MG63 (cell line): ENCODE data around the gene OSMR. TPM values are rescaled to one million over a fixed set of nuclear protein-coding genes. Genes with fewer than 3 reads are reported as not detected.

ENCODE experiments used
- DNase-seq: peaks from one replicate; pipeline ENCODE4 v3.0.0-alpha.2; 2020
- H3K27me3 ChIP-seq: fragments of 250-450 bp; sonication (Bioruptor Pico); 2 replicates; pipeline ENCODE4 v1.5.1; 2020; ENCODE audit warnings: mild to moderate bottlenecking, moderate library complexity
- H3K36me3 ChIP-seq: fragments of 250-450 bp; sonication (Bioruptor Pico); 2 replicates; pipeline ENCODE4 v1.5.1; 2020; ENCODE audit warnings: mild to moderate bottlenecking, moderate library complexity
- H3K4me3 ChIP-seq: fragments of 250-450 bp; sonication (Bioruptor Pico); 2 replicates; pipeline ENCODE4 v1.5.1; 2020; ENCODE audit warnings: mild to moderate bottlenecking, moderate library complexity
- H3K9me3 ChIP-seq: fragments of 250-450 bp; sonication (Bioruptor Pico); 2 replicates; pipeline ENCODE4 v1.5.1; 2020; ENCODE audit warnings: mild to moderate bottlenecking, moderate library complexity
- total RNA-seq: library from RNA; depleted of rRNA; stranded (reverse); fragments of >200 nt; shearing (Covaris generic); gene quantifications from 2 replicates; pipeline ENCODE4 v1.2.3, GENCODE V29; 2014; ENCODE audit warnings: low replicate concordance

The OSMR gene
- total RNA-seq, 1 experiment from 2014 or later, result 10.1 TPM

- Histone ChIP-seq H3K36me3 (peaks cover 41% of the 10 kb centered on the region), H3K9me3 (no peaks in the 10 kb centered on the region), H3K4me3 (no peak overlapping the region), H3K27me3 (no peaks in the 10 kb centered on the region)
- no peak for DNase-seq
Measured at GRCh38 chr5:38929838-38930237, 84.0 kb downstream of the OSMR start.

- no peak for DNase-seq
- no peaks in the 10 kb centered on the region for H3K9me3 ChIP-seq
- no peak overlapping the region for H3K4me3 ChIP-seq
- peaks cover 26% of the 10 kb centered on the region for H3K36me3 ChIP-seq
- no peaks in the 10 kb centered on the region for H3K27me3 ChIP-seq
Measured at GRCh38 chr5:38931731-38932130, 85.9 kb downstream of the OSMR start.

- peaks cover 23% of the 10 kb centered on the region for H3K36me3 ChIP-seq
- DNase-seq, result no peak
- no peaks in the 10 kb centered on the region for H3K27me3 ChIP-seq
- H3K9me3 ChIP-seq, result no peaks in the 10 kb centered on the region
- no peak overlapping the region for H3K4me3 ChIP-seq
Measured at GRCh38 chr5:38932854-38933408, 87.1 kb downstream of the OSMR start.

GRCh38 chr5:38935437-38935836 lies 89.6 kb downstream of the OSMR start:
- no peaks in the 10 kb centered on the region for H3K27me3 ChIP-seq
- no peaks in the 10 kb centered on the region for H3K9me3 ChIP-seq
- peaks cover 26% of the 10 kb centered on the region for H3K36me3 ChIP-seq
- H3K4me3 ChIP-seq, result no peak overlapping the region
- no peak for DNase-seq

- Histone ChIP-seq H3K9me3 (no peaks in the 10 kb centered on the region), H3K27me3 (no peaks in the 10 kb centered on the region), H3K36me3 (peaks cover 29% of the 10 kb centered on the region), H3K4me3 (no peak overlapping the region)
- no peak for DNase-seq
Measured at GRCh38 chr5:38936269-38936668, 90.5 kb downstream of the OSMR start.

- Histone ChIP-seq H3K9me3 (no peaks in the 10 kb centered on the region), H3K36me3 (peaks cover 34% of the 10 kb centered on the region), H3K27me3 (no peaks in the 10 kb centered on the region), H3K4me3 (no peak overlapping the region)
- DNase-seq, result no peak
Measured at GRCh38 chr5:38938424-38938823, 92.6 kb downstream of the OSMR start.

GRCh38 chr5:38938973-38939372 lies 93.2 kb downstream of the OSMR start:
- DNase-seq, result no peak
- Histone ChIP-seq H3K27me3 (no peaks in the 10 kb centered on the region), H3K9me3 (no peaks in the 10 kb centered on the region), H3K36me3 (peaks cover 38% of the 10 kb centered on the region), H3K4me3 (no peak overlapping the region)

- H3K4me3 ChIP-seq, result no peak overlapping the region
- DNase-seq, result no peak
- no peaks in the 10 kb centered on the region for H3K27me3 ChIP-seq
- H3K9me3 ChIP-seq, result no peaks in the 10 kb centered on the region
- H3K36me3 ChIP-seq, result peaks cover 44% of the 10 kb centered on the region
Measured at GRCh38 chr5:38940230-38940858, 94.5 kb downstream of the OSMR start.

GRCh38 chr5:38941912-38942311 lies 96.1 kb downstream of the OSMR start:
- H3K27me3 ChIP-seq, result no peaks in the 10 kb centered on the region
- H3K36me3 ChIP-seq, result peaks cover 56% of the 10 kb centered on the region
- DNase-seq, result no peak
- no peak overlapping the region for H3K4me3 ChIP-seq
- no peaks in the 10 kb centered on the region for H3K9me3 ChIP-seq

- no peaks in the 10 kb centered on the region for H3K9me3 ChIP-seq
- no peak overlapping the region for H3K4me3 ChIP-seq
- H3K27me3 ChIP-seq, result no peaks in the 10 kb centered on the region
- peaks cover 50% of the 10 kb centered on the region for H3K36me3 ChIP-seq
- DNase-seq, result no peak
Measured at GRCh38 chr5:38944282-38944681, 98.5 kb downstream of the OSMR start.

- H3K27me3 ChIP-seq, result no peaks in the 10 kb centered on the region
- H3K36me3 ChIP-seq, result peaks cover 50% of the 10 kb centered on the region
- DNase-seq, result no peak
- no peaks in the 10 kb centered on the region for H3K9me3 ChIP-seq
- H3K4me3 ChIP-seq, result no peak overlapping the region
Measured at GRCh38 chr5:38948501-38948900, 102.7 kb downstream of the OSMR start.

GRCh38 chr5:38953426-38954012 lies 107.7 kb downstream of the OSMR start:
- H3K27me3 ChIP-seq, result no peaks in the 10 kb centered on the region
- no peak for DNase-seq
- peaks cover 33% of the 10 kb centered on the region for H3K36me3 ChIP-seq
- H3K4me3 ChIP-seq, result no peak overlapping the region
- no peaks in the 10 kb centered on the region for H3K9me3 ChIP-seq

GRCh38 chr5:38961691-38962090 lies 115.9 kb downstream of the OSMR start:
- no peaks in the 10 kb centered on the region for H3K27me3 ChIP-seq
- H3K9me3 ChIP-seq, result no peaks in the 10 kb centered on the region
- no peak overlapping the region for H3K4me3 ChIP-seq
- no peak for DNase-seq
- peaks cover 48% of the 10 kb centered on the region for H3K36me3 ChIP-seq

GRCh38 chr5:38968665-38969064 lies 122.9 kb downstream of the OSMR start:
- DNase-seq, result no peak
- Histone ChIP-seq H3K36me3 (peaks cover 14% of the 10 kb centered on the region), H3K9me3 (no peaks in the 10 kb centered on the region), H3K27me3 (no peaks in the 10 kb centered on the region), H3K4me3 (no peak overlapping the region)

- Histone ChIP-seq H3K36me3 (peaks cover 9% of the 10 kb centered on the region), H3K27me3 (no peaks in the 10 kb centered on the region), H3K9me3 (no peaks in the 10 kb centered on the region), H3K4me3 (no peak overlapping the region)
- no peak for DNase-seq
Measured at GRCh38 chr5:38978036-38978435, 132.2 kb downstream of the OSMR start.

- Histone ChIP-seq H3K4me3 (no peak overlapping the region), H3K9me3 (no peaks in the 10 kb centered on the region)
- DNase-seq, result no peak
Measured at GRCh38 chr5:38979535-38979934, 133.7 kb downstream of the OSMR start.

More at GRCh38 chr5:38979535-38979934, 133.7 kb downstream of the OSMR start:
- peaks cover 9% of the 10 kb centered on the region for H3K36me3 ChIP-seq
- H3K27me3 ChIP-seq, result no peaks in the 10 kb centered on the region
